ENCODE measurements around the gene ALOX12.

The ALOX12 gene

DNA sequence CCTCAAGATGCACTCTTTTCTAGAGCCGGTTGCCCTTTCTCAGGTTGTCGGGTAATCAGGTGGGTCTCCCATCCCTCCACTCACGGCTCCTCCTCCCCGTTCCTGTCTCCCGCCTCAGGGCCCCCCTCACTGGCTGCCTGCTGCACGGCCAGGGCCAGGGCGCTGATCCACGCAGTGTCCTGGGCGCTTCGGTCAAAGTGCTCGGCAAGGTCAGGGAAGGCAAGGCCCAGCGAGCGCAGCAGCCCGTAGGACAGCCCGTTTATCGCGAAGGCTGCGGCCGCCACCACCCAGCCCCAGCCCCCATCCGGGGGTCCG lies 47.3 kb downstream of the ALOX12 start:
- in situ Hi-C loops (cut with MboI; ENCODE audit: low sequenced_read_pairs), result loop anchor here (10.0 kb wide), 1 partner anchor 252 kb away; the partner anchor contains the start of gene YBX2

GRCh38 chr17:7043497-7044198 lies 47.8 kb downstream of the ALOX12 start, which contains the start of gene SLC16A11:
Gene SLC16A11, minus strand, starts transcription at chr17:7044092. Its CDS starts 579 bp downstream, at chr17:7043513.
- in situ Hi-C loops (cut with MboI; ENCODE audit: low sequenced_read_pairs), result loop anchor here (10.0 kb wide), 1 partner anchor 251 kb away; the partner anchor contains the start of gene YBX2

DNA sequence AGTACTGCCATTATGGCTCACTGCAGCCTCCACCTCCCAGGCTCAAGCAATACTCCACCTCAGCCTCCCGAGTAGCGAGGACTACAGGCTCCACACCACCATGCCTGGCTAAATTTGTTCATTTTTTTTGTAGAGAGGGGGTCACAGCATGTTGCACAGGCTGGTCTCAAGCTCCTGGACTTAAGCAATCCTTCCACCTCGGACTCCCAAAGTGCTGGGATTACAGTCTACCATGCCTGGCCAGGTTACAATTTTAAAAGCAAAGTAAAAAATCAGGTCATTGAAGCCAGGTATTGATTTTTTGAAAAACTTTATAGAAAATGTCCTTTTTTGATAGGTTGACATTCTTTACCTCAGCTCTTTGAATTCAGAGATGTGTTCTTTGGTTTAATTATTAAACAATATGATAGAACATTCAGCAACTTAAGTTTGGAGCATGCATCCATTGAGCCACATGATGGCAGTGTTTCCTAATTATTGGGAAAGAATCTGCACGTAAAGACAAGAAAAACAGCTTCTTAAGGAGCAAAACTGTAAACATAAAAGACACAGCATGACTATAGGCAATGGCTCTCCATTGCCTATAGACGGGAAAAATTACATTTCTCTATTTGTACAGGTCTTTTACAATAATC lies 49.8 kb downstream of the ALOX12 start:
- in situ Hi-C loops (cut with MboI; ENCODE audit: low sequenced_read_pairs), result loop anchor here (10.0 kb wide), 1 partner anchor 249 kb away; the partner anchor contains the start of gene YBX2

- in situ Hi-C loops (cut with MboI; ENCODE audit: low sequenced_read_pairs), result loop anchor here (10.0 kb wide), 1 partner anchor 249 kb away; the partner anchor contains the start of gene YBX2
Measured at GRCh38 chr17:7046127-7046724, 50.4 kb downstream of the ALOX12 start.

DNA sequence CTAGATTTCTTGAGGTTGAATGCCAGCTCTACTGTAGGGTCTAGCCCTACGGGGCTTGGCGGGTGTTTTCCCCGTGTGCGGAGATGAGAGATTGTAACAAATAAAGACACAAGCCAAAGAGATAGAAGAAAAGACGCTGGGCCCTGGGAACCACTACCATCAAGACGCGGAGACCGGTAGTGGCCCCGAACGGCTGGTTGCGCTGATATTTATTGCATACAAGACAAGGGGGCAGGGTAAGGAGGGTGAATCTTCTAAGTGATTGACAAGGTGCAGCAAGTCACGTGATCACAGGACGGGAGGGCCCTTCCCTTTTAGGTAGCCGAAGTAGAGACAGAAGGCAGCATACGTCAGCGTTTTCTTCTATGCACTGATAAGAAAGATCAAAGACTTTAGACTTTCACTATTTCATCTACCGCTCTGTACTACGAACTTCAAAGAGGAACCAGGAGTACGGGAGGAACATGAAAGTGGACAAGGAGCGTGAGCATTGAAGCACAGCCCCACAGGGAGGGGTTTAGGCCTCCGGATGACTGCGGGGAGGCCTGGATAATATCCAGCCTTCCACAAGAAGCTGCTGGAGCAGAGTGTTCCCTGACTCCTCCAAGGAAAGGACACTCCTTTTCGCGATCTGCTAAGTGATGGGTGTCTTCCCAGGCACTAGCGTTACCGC lies 51.0 kb downstream of the ALOX12 start:
- in situ Hi-C loops (cut with MboI; ENCODE audit: low sequenced_read_pairs), result loop anchor here (10.0 kb wide), 1 partner anchor 248 kb away; the partner anchor contains the start of gene YBX2

DNA sequence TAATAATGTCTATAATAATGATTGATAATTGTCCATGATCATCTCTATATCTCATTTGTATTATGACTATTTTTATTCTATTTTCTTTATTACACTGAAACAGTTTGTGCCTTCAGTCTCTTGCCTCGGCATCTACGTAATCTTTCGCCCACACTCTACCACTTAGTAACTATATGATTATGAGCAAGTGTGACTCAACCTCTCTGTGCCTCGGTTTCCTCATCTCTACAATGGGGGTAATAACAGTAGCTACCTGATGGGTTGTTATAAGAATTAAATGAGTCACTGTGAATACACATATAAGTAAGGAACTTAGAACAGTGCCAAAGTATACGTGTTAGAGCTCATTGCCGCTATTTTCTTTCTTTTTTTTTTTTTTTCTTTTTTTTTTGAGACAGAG lies 51.7 kb downstream of the ALOX12 start:
- in situ Hi-C loops (cut with MboI; ENCODE audit: low sequenced_read_pairs), result loop anchor here (10.0 kb wide), 1 partner anchor 247 kb away; the partner anchor contains the start of gene YBX2

DNA sequence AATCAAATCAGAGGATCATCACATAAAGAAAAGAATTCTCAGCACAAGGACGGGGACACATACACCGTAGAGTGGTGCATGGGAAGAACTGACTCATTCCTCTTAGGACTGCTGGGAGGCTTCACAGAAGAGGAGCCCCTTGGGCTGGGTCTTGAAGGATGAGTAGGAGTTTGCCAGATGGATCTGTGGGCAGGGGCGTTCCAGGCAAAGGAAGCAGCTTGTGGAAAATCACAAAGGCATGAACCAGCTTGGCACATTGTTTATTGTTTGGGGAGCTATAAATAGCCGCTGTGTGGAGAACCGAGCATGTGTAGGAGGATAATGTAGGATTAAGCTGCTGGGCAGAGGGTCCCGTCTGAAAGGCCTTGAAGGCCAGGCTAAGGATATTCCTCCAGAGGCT lies 53.1 kb downstream of the ALOX12 start:
- in situ Hi-C loops (cut with MboI; ENCODE audit: low sequenced_read_pairs), result loop anchor here (10.0 kb wide), 1 partner anchor 246 kb away; the partner anchor contains the start of gene YBX2

DNA sequence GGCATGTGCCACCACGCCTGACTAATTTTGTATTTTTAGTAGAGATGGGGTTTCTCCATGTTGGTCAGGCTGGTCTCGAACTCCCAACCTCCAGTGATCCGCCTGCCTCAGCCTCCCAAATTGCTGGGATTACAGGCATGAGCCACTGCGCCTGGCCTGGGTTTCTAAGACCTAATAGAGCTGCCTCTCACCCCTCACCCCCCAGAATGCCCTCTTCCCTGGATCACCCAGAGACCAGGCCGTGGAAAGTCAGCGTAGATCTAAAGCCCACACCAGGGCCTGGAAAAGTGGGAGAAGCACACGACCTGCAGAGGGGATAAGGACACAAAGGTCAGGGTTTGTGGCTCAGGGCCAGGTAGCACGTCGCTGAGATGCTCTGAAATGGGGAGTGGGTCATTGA lies 54.7 kb downstream of the ALOX12 start:
- in situ Hi-C loops (cut with MboI; ENCODE audit: low sequenced_read_pairs), result loop anchor here (5.0 kb wide), 1 partner anchor 87 kb away; no protein-coding TSS in a partner anchor

- in situ Hi-C loops (cut with MboI; ENCODE audit: low sequenced_read_pairs), result no loop called here
Measured at GRCh38 chr17:7056386-7056785, 60.5 kb downstream of the ALOX12 start.

- in situ Hi-C loops (cut with MboI; ENCODE audit: low sequenced_read_pairs), result no loop called here
Measured at GRCh38 chr17:7058831-7059447, 63.1 kb downstream of the ALOX12 start.

Data from HL-60/S4 (cell line).